Vagina (tissue), 2 donors: Measurements from ENCODE around the gene VPS11.

Experiments
- CTCF ChIP-seq, 3 experiments: fragments of 450-650 bp in 2 of 3; fragments of 200-600 bp in 1 of 3; sonication (generic) in 1 of 3; IDR thresholded peaks; one replicate each; pipeline ENCODE4 v1.5.1; 2017 to 2019; ENCODE audit warnings: antibody characterized with exemption in 3 of 3, mild to moderate bottlenecking in 2 of 3, moderate library complexity in 2 of 3
- POLR2A ChIP-seq, 2 donors: fragments of 450-650 bp; IDR thresholded peaks; one replicate each; pipeline ENCODE4 v1.6.1; 2017; ENCODE audit warnings: antibody characterized with exemption in 2 of 2, mild to moderate bottlenecking in 2 of 2, moderate library complexity in 2 of 2
- POLR2AphosphoS5 ChIP-seq, 2 donors: sonication (generic); formaldehyde crosslinking; IDR thresholded peaks; one replicate each; pipeline ENCODE4 v1.9.0; 2017; ENCODE audit warnings: antibody characterized with exemption in 2 of 2, mild to moderate bottlenecking in 2 of 2, low read depth in 1 of 2; ENCODE audit not compliant: insufficient read depth in 1 of 2

- TF ChIP-seq CTCF (IDR thresholded peaks at IDR 0.05): peak in 1 of 3 experiments; percentile 28
- TF ChIP-seq POLR2A (IDR thresholded peaks at IDR 0.05): peak in 1 of 2 donors; percentile 71
- peak; percentile 94 to 97 for TF ChIP-seq POLR2AphosphoS5 (IDR thresholded peaks at IDR 0.05; ENCODE audit: insufficient read depth in 1 of 2, low read depth in 1 of 2)
These were observed 53.6 kb downstream of the VPS11 start, which contains the start of gene HINFP for GRCh38 chr11:119121008-119121810.
